LNCaP clone FGC (cell line): ENCODE results near the gene KIAA1328.

Source experiments
- DNase-seq: peaks from one replicate; pipeline ENCODE4 v3.0.0-alpha.2; 2011; ENCODE audit warnings: low read depth
- H3K4me3 ChIP-seq: 2 replicates; pipeline ENCODE4 v1.5.1; 2011; ENCODE audit warnings: mild to moderate bottlenecking, low read depth, low read length, control low read depth
- CTCF ChIP-seq: IDR thresholded peaks from 2 replicates; pipeline ENCODE4 v1.5.1; 2012; ENCODE audit warnings: mild to moderate bottlenecking; ENCODE audit not compliant: control insufficient read depth, insufficient read depth; ENCODE audit errors: extremely low read depth

The KIAA1328 gene

GRCh38 chr18:37276111-37276890 is 447.4 kb downstream of the KIAA1328 start:
- no peak overlapping the region for H3K4me3 ChIP-seq
- no peak for DNase-seq
- no peak for TF ChIP-seq CTCF

- no peak for TF ChIP-seq CTCF
- no peak overlapping the region for H3K4me3 ChIP-seq
These were observed 448.9 kb downstream of the KIAA1328 start for GRCh38 chr18:37277804-37278203.

More at GRCh38 chr18:37277804-37278203, 448.9 kb downstream of the KIAA1328 start:
- no peak for DNase-seq
